GM18861 (cell line): Measurements from ENCODE around the gene NACA2.
"Not testable (repeated sequence)": the region's sequence is repeated elsewhere in the genome, so short reads cannot be mapped to it uniquely, and the experiment has no call there.

Experiments used
- ATAC-seq: cut with Tn5 transposase; IDR thresholded peaks from one replicate; pipeline ENCODE4 v1.9.1; 2021; ENCODE audit not compliant: unreplicated experiment

The NACA2 gene

GRCh38 chr17:61552560-61552959 is 38.5 kb downstream of the NACA2 start:
- ATAC-seq, result not testable (repeated sequence)

DNA sequence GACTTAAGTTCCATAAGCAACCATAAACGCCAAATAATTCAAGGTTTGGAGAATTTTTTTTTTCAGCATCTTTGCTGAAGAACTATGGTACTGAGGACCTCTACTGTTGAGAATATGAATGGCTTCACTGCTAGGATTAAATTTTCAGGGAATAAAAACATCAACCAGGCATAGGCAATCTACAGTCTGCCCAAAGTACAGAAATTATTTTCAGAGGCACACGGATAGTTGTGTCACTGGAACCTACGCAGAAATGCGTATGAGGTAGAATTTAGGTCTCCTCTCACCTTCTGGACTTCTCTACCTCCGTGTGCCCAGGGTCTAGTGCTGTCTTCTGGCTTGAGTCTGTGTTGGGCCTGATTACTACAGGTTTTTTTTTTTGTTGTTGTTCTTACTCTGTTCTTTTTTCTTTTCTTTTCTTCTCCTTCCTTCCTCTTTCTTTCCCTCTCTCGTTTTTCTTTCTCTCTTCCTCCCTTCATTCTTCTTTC is 39.7 kb downstream of the NACA2 start:
- ATAC-seq, result no peak

DNA sequence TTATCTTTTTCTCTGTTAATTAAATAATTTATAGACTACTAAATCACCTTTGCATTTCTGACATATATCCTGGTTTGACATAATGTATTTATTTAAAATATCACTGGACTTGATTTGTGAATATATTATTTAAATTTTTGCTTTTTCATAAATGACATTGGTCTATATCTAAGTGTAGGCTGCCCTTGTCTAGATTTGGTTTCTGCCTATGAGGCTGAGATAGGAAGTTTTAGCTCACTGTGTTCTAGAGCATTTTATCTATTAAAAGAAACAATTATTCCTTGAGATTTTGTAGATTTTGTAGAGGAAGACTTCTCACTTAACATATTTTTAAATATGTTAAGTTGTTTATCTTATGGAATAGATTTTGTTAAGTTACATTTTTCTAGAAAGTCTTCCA is 43.9 kb downstream of the NACA2 start:
- no peak for ATAC-seq

- ATAC-seq, result no peak
These were observed 45.6 kb downstream of the NACA2 start for GRCh38 chr17:61545335-61545938.

- ATAC-seq, result no peak
These were observed 47.1 kb downstream of the NACA2 start for GRCh38 chr17:61543786-61544415.

DNA sequence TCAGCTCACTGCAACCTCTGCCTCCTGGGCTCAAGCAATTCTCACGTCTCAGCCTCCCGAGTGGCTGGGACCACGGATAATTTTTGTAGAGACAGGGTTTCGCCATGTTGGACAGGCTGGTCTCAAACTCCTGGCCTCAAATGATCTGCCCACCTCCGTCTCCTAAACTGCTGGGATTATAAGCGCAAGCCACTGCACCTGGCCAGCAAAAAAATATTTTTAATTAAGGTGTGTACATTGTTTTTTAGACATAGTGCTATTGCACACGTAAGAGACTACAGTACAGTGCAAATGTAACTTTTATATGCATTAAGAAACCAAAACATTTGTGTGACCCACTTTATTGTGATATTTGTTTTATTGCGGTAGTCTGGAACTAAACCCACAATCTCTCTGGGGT is 49.0 kb downstream of the NACA2 start:
- ATAC-seq, result no peak

DNA sequence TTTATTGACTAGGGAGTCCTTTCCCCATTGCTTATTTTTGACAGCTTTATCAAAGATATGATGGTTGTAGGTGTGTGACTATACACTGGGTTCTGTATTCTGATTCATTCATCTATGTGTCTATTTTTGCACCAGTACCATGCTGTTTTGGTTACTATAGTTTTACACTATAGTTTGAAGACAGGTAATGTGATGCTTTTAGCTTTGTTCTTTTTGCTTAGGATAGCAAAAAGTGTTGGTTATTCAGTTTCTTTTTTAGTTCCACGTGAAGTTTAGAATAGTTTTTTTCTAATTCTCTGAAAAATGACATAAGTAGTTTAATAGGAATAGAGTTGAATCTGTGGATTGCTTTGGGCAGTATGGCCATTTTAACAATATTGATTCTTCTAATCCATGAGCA is 50.1 kb downstream of the NACA2 start:
- no peak for ATAC-seq
